Progenitor cell of endocrine pancreas (in vitro differentiated cells): ENCODE measurements around the gene UCN3. TPM values are rescaled to one million over a fixed set of nuclear protein-coding genes. Genes with fewer than 3 reads are reported as not detected.

Experiments used
- DNase-seq: peaks from one replicate; pipeline ENCODE4 v3.0.0; 2021; ENCODE audit warnings: low spot score; ENCODE audit not compliant: unreplicated experiment
- H3K27ac Mint-ChIP-seq: 2 replicates; pipeline ENCODE4 v1.8.0; 2021; ENCODE audit warnings: mild to moderate bottlenecking, moderate library complexity, mixed read lengths
- H3K27me3 Mint-ChIP-seq: 2 replicates; pipeline ENCODE4 v1.8.0; 2021; ENCODE audit warnings: mixed read lengths
- H3K36me3 Mint-ChIP-seq: 2 replicates; pipeline ENCODE4 v1.8.0; 2022; ENCODE audit warnings: mixed read lengths; ENCODE audit not compliant: insufficient read depth
- H3K4me1 Mint-ChIP-seq: 2 replicates; pipeline ENCODE4 v1.8.0; 2021; ENCODE audit warnings: low read depth, mixed read lengths
- H3K4me3 Mint-ChIP-seq: 2 replicates; pipeline ENCODE4 v1.8.0; 2021; ENCODE audit warnings: low read depth, mild to moderate bottlenecking, moderate library complexity, mixed read lengths
- H3K9me3 Mint-ChIP-seq: 2 replicates; pipeline ENCODE4 v1.8.0; 2021; ENCODE audit warnings: low read depth, mixed read lengths
- total RNA-seq: library from RNA; stranded (reverse); gene quantifications from 2 replicates; pipeline ENCODE4 v1.2.1, GENCODE V29; 2021
- TF ChIP-seq, protein P1 (sequence below): fragments of 200-600 bp; sonication (generic); IDR thresholded peaks from one replicate; pipeline ENCODE4 v1.5.0; 2021; ENCODE audit warnings: antibody characterized with exemption, mild to moderate bottlenecking; ENCODE audit not compliant: unreplicated experiment

The UCN3 gene
- total RNA-seq, 1 donor from 2014 or later = 1.3 TPM

DNA sequence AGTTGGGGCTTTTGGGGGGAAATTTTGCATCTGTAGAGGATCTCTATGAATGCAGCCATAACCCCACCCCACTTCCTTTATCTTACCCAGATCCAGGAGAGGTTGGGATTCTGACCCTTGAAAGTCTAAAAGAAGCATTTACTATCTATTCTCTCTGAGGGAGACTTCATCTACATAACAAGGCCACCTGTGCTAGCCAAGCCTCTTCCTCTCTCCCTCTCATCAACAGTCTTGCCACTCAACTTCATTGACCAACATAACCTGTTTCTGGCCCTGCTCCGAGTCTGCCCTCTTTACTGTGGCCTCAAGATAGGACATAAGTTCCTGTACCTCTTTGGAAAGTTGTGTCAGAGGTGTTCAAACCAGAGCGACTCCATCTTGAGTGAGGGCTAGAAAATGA lies 20.5 kb downstream of the UCN3 start:
- Mint-ChIP-seq H3K27me3 (no peaks in the 10 kb centered on the region), H3K4me3 (no peak overlapping the region), H3K27ac (no peak overlapping the region), H3K4me1 (no peaks in the 10 kb centered on the region), H3K36me3 (no peaks in the 10 kb centered on the region), H3K9me3 (peaks cover 20% of the 10 kb centered on the region)
- TF ChIP-seq, protein P1, sequence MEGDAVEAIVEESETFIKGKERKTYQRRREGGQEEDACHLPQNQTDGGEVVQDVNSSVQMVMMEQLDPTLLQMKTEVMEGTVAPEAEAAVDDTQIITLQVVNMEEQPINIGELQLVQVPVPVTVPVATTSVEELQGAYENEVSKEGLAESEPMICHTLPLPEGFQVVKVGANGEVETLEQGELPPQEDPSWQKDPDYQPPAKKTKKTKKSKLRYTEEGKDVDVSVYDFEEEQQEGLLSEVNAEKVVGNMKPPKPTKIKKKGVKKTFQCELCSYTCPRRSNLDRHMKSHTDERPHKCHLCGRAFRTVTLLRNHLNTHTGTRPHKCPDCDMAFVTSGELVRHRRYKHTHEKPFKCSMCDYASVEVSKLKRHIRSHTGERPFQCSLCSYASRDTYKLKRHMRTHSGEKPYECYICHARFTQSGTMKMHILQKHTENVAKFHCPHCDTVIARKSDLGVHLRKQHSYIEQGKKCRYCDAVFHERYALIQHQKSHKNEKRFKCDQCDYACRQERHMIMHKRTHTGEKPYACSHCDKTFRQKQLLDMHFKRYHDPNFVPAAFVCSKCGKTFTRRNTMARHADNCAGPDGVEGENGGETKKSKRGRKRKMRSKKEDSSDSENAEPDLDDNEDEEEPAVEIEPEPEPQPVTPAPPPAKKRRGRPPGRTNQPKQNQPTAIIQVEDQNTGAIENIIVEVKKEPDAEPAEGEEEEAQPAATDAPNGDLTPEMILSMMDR = no peak
- no peak for DNase-seq

DNA sequence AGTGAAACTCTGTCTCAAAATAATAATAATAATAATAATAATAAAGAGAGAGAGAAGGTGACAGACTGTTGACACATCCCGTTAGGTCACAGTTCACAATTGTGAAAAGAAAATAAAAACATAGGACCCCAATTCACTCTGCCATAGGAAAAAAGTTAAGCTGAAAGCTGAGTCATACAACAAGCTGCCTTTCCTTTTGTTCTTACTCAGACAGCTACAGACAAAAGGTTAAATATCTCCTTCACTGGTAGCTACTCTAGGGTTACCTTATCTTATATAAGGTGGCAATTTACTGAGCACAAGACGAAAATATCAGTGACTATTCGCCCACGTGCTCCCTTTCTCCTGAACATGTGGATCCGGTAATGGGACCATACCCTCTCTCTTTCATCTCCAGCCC lies 22.4 kb downstream of the UCN3 start:
- TF ChIP-seq, protein P1 = no peak
- Mint-ChIP-seq H3K27me3 (no peaks in the 10 kb centered on the region), H3K9me3 (peaks cover 38% of the 10 kb centered on the region), H3K4me1 (no peaks in the 10 kb centered on the region), H3K4me3 (no peak overlapping the region), H3K36me3 (no peaks in the 10 kb centered on the region), H3K27ac (no peak overlapping the region)
- no peak for DNase-seq

DNA sequence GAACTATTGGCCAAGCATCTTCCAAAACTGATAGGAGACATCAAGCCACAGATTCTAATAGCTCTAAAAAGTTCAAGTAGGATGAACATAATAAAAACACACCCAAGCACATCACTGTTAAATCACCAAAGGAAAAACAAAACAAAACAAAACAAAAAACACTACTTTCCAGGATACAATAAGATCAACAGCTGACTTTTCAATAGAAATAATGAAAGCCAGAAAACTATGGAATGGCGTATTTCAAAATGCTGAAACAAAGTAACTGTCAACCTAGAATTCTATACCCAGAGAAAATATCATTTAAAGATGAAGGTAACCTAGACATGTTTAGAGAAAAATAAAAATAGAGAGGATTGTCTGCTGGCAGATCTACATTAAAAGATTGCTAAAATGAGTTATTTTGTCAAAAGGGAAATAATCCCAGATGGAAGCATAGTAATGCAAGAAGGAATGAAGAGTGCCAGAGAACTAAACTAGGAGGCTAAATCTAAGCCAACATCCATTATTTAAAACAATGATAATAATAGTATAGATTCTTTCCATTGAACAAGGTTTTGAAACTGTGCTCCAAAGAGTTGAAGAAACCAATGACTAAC lies 25.9 kb downstream of the UCN3 start:
- H3K9me3 Mint-ChIP-seq = peaks cover 40% of the 10 kb centered on the region
- no peak overlapping the region for H3K4me3 Mint-ChIP-seq
- TF ChIP-seq, protein P1 = no peak
- H3K27me3 Mint-ChIP-seq = peaks cover under 1% of the 10 kb centered on the region
- H3K36me3 Mint-ChIP-seq = no peaks in the 10 kb centered on the region
- no peak for DNase-seq
- no peak overlapping the region for H3K27ac Mint-ChIP-seq
- H3K4me1 Mint-ChIP-seq = no peaks in the 10 kb centered on the region

DNA sequence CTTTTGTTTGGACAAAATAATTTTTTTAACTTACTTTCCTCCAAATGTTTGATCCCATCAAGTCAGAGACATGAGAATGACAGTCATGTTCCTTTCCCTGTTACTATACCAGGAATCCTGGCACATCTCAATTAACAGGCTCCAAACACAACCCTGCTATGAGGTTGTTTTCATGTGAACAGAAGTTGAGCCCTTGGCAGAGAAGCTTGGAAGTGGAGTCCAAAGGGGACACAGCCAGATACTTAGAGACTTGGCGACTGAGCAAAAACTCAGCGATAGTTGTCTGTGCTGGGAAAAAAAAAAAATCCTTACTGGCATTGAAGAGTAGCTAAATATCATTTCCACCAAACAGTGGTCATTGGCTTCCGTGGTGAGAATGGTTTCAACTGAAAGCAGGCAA lies 27.0 kb downstream of the UCN3 start:
- TF ChIP-seq, protein P1 = no peak
- DNase-seq = no peak
- H3K4me3 Mint-ChIP-seq = no peak overlapping the region
- H3K36me3 Mint-ChIP-seq = no peaks in the 10 kb centered on the region
- H3K27me3 Mint-ChIP-seq = peaks cover 2% of the 10 kb centered on the region
- H3K4me1 Mint-ChIP-seq = no peaks in the 10 kb centered on the region
- H3K27ac Mint-ChIP-seq = no peak overlapping the region
- H3K9me3 Mint-ChIP-seq = peaks cover 36% of the 10 kb centered on the region

DNA sequence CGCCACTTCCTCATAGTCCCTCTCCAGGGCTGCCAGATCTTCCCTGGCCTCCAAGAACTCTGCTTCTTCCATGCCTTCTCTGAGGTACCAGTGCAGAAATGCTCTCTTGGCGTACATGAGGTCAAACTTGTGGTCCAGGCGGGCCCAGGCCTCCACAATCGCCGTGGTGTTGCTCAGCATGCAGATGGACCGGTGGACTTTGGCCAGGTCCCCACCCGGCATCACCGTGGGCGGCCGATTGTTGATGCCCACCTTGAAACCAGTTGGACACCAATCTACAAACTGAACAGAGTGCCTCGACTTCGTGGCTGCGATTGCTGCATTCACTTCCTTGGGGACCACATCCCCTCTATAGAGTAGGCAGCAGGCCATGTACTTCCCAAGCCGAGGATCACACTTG lies 28.8 kb downstream of the UCN3 start:
- H3K27me3 Mint-ChIP-seq = peaks cover 2% of the 10 kb centered on the region
- H3K27ac Mint-ChIP-seq = no peak overlapping the region
- no peaks in the 10 kb centered on the region for H3K4me1 Mint-ChIP-seq
- H3K9me3 Mint-ChIP-seq = peaks cover 32% of the 10 kb centered on the region
- TF ChIP-seq, protein P1 = no peak
- no peak overlapping the region for H3K4me3 Mint-ChIP-seq
- H3K36me3 Mint-ChIP-seq = no peaks in the 10 kb centered on the region
- DNase-seq = no peak
